Omental fat pad (tissue), 4 donors: Measurements from ENCODE around the gene CDC5L. TPM values are rescaled to one million over a fixed set of nuclear protein-coding genes. Genes with fewer than 3 reads are reported as not detected.
A peak's percentile ranks its signal among the peaks of the same experiment; 100 is the strongest.

Source experiments
- ATAC-seq: fragments of 150-250 bp; one replicate; pipeline ENCODE4 v1.9.1; 2016; ENCODE audit warnings: mild to moderate bottlenecking, moderate library complexity; ENCODE audit not compliant: low FRiP score
- DNase-seq: peaks from one replicate; pipeline ENCODE4 v3.0.0-alpha.2; 2019; ENCODE audit warnings: low spot score
- CTCF ChIP-seq, 3 donors: fragments of 450-650 bp; IDR thresholded peaks; one replicate each; pipeline ENCODE4 v1.5.1; 2016 to 2017; ENCODE audit warnings: antibody characterized with exemption in 3 of 3, mild to moderate bottlenecking in 3 of 3, moderate library complexity in 2 of 3
- total RNA-seq, 4 donors: library from RNA; depleted of rRNA; stranded (reverse); fragments of >200 nt; gene quantifications; one replicate each; pipeline ENCODE4 v1.1.0, GENCODE V29; 2016

Gene CDC5L
- 10 to 100 TPM; 14.6 to 21.4 (median 17.3) TPM for total RNA-seq

DNA sequence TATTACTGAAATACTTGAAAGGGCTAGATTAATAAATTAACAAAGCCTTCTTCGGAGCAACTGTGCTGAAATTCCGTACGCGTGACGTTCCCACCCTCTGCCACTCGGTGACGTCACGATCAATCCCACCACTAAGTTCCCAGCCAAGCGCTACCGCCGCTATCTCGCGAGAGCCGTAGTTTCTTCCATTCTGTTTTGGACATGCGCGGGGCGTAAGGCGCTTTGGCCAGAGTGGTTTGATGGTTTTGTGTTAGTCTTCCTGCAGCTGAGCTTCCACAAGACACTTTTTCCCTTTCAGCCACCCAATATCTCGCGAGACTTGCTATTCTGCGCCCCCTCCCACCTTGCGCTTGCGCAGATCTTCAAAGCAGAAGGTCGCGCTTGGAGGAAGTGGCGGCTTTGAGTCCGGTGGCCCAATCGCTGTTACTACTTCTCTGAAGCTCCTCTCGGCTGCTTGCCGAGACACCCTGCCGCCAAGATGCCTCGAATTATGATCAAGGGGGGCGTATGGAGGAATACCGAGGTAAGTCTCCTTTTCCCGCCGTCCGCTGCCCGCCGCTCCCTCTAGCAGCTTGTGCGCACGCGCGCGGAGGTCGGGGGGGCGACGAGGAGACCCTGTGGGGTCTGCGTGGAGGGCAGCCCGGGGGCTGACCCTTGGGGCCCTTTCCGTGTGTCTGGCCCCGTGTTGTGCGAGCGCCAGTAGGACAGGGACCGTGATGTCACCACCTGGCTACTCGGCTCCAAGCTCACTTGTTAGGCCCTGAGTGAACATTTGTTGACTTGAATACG is at the start of gene CDC5L:
Gene CDC5L (plus strand): TSS at position 361 of the 789 bp plus-strand sequence. CDS start 118 bp downstream, at position 479.
- DNase-seq (peak; percentile 88), ATAC-seq (peak; percentile 75)
- TF ChIP-seq CTCF (IDR thresholded peaks at IDR 0.05), result no peak

DNA sequence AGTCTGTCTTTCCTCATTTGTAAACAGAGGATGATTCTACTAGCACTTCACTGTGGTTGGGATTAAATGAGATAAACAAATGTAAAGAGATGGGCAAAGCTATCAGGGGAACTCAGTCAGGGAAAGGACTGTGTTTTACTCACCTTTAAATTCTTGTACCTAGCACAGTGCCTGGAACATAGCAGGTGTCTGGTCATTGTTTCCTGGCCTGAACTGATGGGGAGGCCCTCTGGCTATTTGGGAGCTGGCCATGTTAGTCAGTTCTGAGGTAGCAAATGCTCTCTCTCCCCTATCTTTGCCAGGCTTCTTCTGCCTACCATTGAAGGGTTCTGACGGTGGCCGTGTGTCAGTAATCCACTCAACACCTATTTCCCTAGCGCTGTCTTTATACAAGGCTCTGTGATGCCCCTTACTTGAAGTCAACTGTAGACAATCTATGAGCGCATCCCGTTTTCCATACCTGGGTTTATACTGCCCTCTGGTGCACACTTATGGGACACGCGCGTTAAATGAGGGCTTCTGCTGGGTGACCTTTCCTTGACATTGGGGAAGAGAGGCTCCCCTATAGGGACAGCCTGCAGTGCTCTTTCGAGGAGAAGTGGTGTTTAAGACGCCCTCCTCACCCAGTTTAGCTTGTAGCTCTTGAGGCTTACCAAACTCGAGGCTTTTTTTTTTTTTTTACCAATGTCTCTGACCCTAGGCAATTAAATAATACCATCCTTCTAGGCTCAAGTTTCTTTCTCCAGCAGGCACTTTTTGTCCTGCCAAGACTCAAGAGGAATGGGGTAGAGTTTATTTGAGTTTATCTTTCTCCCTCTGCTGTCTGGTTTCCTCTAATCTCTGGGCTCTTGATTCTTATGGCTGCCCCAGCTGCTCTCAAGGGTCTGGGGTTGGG is 49.0 kb upstream of the CDC5L start:
- DNase-seq (peak; percentile 42), ATAC-seq (no peak)
- TF ChIP-seq CTCF (IDR thresholded peaks at IDR 0.05), result peak in 1 of 3 donors; percentile 57

DNA sequence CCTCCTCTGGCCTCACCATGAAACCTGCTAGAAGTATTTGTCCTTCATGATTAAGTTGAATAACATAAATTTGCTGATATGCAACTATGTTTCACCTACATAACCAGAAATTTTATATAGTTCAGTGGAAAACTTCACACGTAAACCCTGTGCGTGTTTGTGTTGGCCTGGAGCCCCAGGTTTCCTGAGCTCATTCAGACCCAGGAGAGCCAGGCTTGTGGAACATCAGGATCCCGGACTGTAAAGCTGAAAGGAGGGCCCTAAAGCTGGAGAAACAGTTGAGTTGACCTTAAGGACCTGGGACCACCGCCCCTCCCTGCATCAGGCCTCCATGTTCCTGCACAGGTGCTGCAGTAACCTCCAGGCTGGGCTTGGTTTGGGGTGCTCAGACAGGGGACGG is 48.2 kb upstream of the CDC5L start:
- DNase-seq (no peak), ATAC-seq (no peak)
- TF ChIP-seq CTCF (IDR thresholded peaks at IDR 0.05), result no peak

- DNase-seq, result no peak
- TF ChIP-seq CTCF (IDR thresholded peaks at IDR 0.05), result no peak
- no peak for ATAC-seq
Observed at GRCh38 chr6:44339763-44340625, 47.5 kb upstream of the CDC5L start.

DNA sequence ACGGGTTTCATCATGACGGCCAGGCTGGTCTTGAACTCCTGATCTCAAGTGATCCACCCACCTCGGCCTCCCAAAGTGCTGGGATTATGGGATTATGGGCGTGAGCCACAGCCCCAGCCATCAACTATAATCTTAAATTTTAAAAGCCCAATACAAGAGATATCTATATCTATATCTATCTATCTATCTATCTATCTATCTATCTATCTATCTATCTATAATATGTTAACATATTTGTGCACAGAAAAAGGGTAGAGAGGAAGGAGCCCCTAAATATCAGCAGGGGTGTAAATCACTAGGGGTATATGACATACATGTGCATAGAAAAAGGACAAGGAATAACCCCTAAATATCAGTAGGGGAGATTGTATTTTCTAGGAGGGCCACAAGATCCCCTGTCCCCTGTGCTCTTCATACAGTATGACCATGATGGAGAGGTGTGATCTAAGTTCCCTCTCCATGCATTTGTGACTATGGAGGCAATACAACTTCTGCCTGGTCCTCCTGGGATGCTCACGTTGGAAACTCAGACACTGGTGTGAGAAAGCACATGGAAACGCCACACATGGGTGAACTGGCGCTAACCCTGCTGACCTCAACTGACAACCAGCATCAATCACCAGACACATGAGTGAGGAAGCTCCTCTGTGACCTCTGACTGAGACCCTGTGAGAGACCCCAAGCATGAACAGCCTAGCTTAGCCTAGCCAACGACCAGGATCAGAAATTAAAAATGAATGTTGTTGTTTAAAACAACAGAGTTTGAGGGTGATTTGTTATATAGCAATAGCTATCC is 46.2 kb upstream of the CDC5L start:
- no peak for TF ChIP-seq CTCF (IDR thresholded peaks at IDR 0.05)
- no peak for ATAC-seq
- no peak for DNase-seq

- no peak for ATAC-seq
- DNase-seq, result no peak
- TF ChIP-seq CTCF (IDR thresholded peaks at IDR 0.05), result no peak
Observed at GRCh38 chr6:44342052-44342451, 45.5 kb upstream of the CDC5L start.
